Measurements from ENCODE around the gene PLIN4. TPM values are rescaled to one million over a fixed set of nuclear protein-coding genes. Genes with fewer than 3 reads are reported as not detected.

PLIN4 gene
- total RNA-seq, 1 experiment from 2014 or later = not detected

GRCh38 chr19:4456843-4457653 lies 61.2 kb downstream of the PLIN4 start:
- Histone ChIP-seq H3K36me3 (ENCODE audit: insufficient read depth, low read length) (no peaks in the 10 kb centered on the region), H3K4me3 (ENCODE audit: low read length) (peak overlapping the region; percentile 95), H3K4me1 (ENCODE audit: low read length) (peaks cover 33% of the 10 kb centered on the region), H3K4me2 (ENCODE audit: low read depth, low read length, poor library complexity, severe bottlenecking) (peak overlapping the region; percentile 74), H4K20me1 (ENCODE audit: insufficient read depth, low read depth, low read length) (peaks cover 9% of the 10 kb centered on the region), H3K79me2 (ENCODE audit: low read length) (peaks cover 26% of the 10 kb centered on the region), H3K27me3 (ENCODE audit: low read length) (no peaks in the 10 kb centered on the region), H3K9me3 (ENCODE audit: low read length) (no peaks in the 10 kb centered on the region), H3K9me2 (replicated peaks; ENCODE audit: insufficient read depth, low read length) (no peaks in the 10 kb centered on the region), H3K27ac (ENCODE audit: low read length) (peak overlapping the region; percentile 54; the same call in 1 of the 2 replicates), H3K9ac (ENCODE audit: low read length) (peak overlapping the region; percentile 89), H2AFZ (ENCODE audit: low read length) (no peak overlapping the region)
- DNase-seq = peak; percentile 80

GRCh38 chr19:4456476-4456842 lies 61.8 kb downstream of the PLIN4 start:
- Histone ChIP-seq H3K4me1 (ENCODE audit: low read length) (peaks cover 33% of the 10 kb centered on the region), H3K9me3 (ENCODE audit: low read length) (no peaks in the 10 kb centered on the region), H3K9me2 (replicated peaks; ENCODE audit: insufficient read depth, low read length) (no peaks in the 10 kb centered on the region), H3K36me3 (ENCODE audit: insufficient read depth, low read length) (no peaks in the 10 kb centered on the region), H2AFZ (ENCODE audit: low read length) (no peak overlapping the region), H3K79me2 (ENCODE audit: low read length) (peaks cover 26% of the 10 kb centered on the region), H3K9ac (ENCODE audit: low read length) (peak overlapping the region; percentile 89), H4K20me1 (ENCODE audit: insufficient read depth, low read depth, low read length) (peaks cover 9% of the 10 kb centered on the region), H3K27ac (ENCODE audit: low read length) (no peak overlapping the region), H3K4me2 (ENCODE audit: low read depth, low read length, poor library complexity, severe bottlenecking) (peak overlapping the region; percentile 74), H3K4me3 (ENCODE audit: low read length) (peak overlapping the region; percentile 95), H3K27me3 (ENCODE audit: low read length) (no peaks in the 10 kb centered on the region)
- peak; percentile 66 for DNase-seq

GRCh38 chr19:4455719-4456475 lies 62.4 kb downstream of the PLIN4 start:
- no peaks in the 10 kb centered on the region for H3K9me2 ChIP-seq (replicated peaks; ENCODE audit: insufficient read depth, low read length)
- peaks cover 33% of the 10 kb centered on the region for H3K4me1 ChIP-seq (ENCODE audit: low read length)
- no peaks in the 10 kb centered on the region for H3K27me3 ChIP-seq (ENCODE audit: low read length)
- H3K9ac ChIP-seq (ENCODE audit: low read length) = peak overlapping the region; percentile 89
- H3K4me3 ChIP-seq (ENCODE audit: low read length) = peak overlapping the region; percentile 95
- H3K36me3 ChIP-seq (ENCODE audit: insufficient read depth, low read length) = no peaks in the 10 kb centered on the region
- peak overlapping the region; percentile 74 for H3K4me2 ChIP-seq (ENCODE audit: low read depth, low read length, poor library complexity, severe bottlenecking)
- peaks cover 26% of the 10 kb centered on the region for H3K79me2 ChIP-seq (ENCODE audit: low read length)
- no peaks in the 10 kb centered on the region for H3K9me3 ChIP-seq (ENCODE audit: low read length)
- H3K27ac ChIP-seq (ENCODE audit: low read length) = no peak overlapping the region
- peak; percentile 43 for DNase-seq
- H4K20me1 ChIP-seq (ENCODE audit: insufficient read depth, low read depth, low read length) = peaks cover 9% of the 10 kb centered on the region
- H2AFZ ChIP-seq (ENCODE audit: low read length) = no peak overlapping the region

GRCh38 chr19:4454747-4455718 lies 63.3 kb downstream of the PLIN4 start:
- H3K9ac ChIP-seq (ENCODE audit: low read length) = peak overlapping the region; percentile 89
- DNase-seq = peak; percentile 49
- no peaks in the 10 kb centered on the region for H3K9me2 ChIP-seq (replicated peaks; ENCODE audit: insufficient read depth, low read length)
- H3K4me3 ChIP-seq (ENCODE audit: low read length) = no peak overlapping the region
- H3K4me2 ChIP-seq (ENCODE audit: low read depth, low read length, poor library complexity, severe bottlenecking) = no peak overlapping the region
- no peak overlapping the region for H3K27ac ChIP-seq (ENCODE audit: low read length)
- H2AFZ ChIP-seq (ENCODE audit: low read length) = no peak overlapping the region
- no peaks in the 10 kb centered on the region for H3K36me3 ChIP-seq (ENCODE audit: insufficient read depth, low read length)
- peaks cover 26% of the 10 kb centered on the region for H3K79me2 ChIP-seq (ENCODE audit: low read length)
- H4K20me1 ChIP-seq (ENCODE audit: insufficient read depth, low read depth, low read length) = peaks cover 9% of the 10 kb centered on the region
- H3K9me3 ChIP-seq (ENCODE audit: low read length) = no peaks in the 10 kb centered on the region
- peaks cover 33% of the 10 kb centered on the region for H3K4me1 ChIP-seq (ENCODE audit: low read length)
- no peaks in the 10 kb centered on the region for H3K27me3 ChIP-seq (ENCODE audit: low read length)

- Histone ChIP-seq H3K9ac (ENCODE audit: low read length) (no peak overlapping the region), H3K27me3 (ENCODE audit: low read length) (no peaks in the 10 kb centered on the region), H3K9me2 (replicated peaks; ENCODE audit: insufficient read depth, low read length) (no peaks in the 10 kb centered on the region), H3K4me3 (ENCODE audit: low read length) (no peak overlapping the region), H3K79me2 (ENCODE audit: low read length) (peaks cover 26% of the 10 kb centered on the region), H3K36me3 (ENCODE audit: insufficient read depth, low read length) (peaks cover 8% of the 10 kb centered on the region), H3K27ac (ENCODE audit: low read length) (peak overlapping the region; percentile 20; the same call in 1 of the 2 replicates), H4K20me1 (ENCODE audit: insufficient read depth, low read depth, low read length) (peaks cover 9% of the 10 kb centered on the region), H3K4me2 (ENCODE audit: low read depth, low read length, poor library complexity, severe bottlenecking) (no peak overlapping the region), H2AFZ (ENCODE audit: low read length) (no peak overlapping the region), H3K9me3 (ENCODE audit: low read length) (no peaks in the 10 kb centered on the region), H3K4me1 (ENCODE audit: low read length) (peaks cover 33% of the 10 kb centered on the region)
- DNase-seq = no peak
Measured at GRCh38 chr19:4453232-4454179, 64.8 kb downstream of the PLIN4 start.

- H3K4me3 ChIP-seq (ENCODE audit: low read length) = no peak overlapping the region
- H3K9me2 ChIP-seq (replicated peaks; ENCODE audit: insufficient read depth, low read length) = no peaks in the 10 kb centered on the region
- peaks cover 31% of the 10 kb centered on the region for H3K4me1 ChIP-seq (ENCODE audit: low read length)
- peaks cover 8% of the 10 kb centered on the region for H3K36me3 ChIP-seq (ENCODE audit: insufficient read depth, low read length)
- H3K27me3 ChIP-seq (ENCODE audit: low read length) = no peaks in the 10 kb centered on the region
- no peak overlapping the region for H3K27ac ChIP-seq (ENCODE audit: low read length)
- H2AFZ ChIP-seq (ENCODE audit: low read length) = no peak overlapping the region
- no peaks in the 10 kb centered on the region for H3K9me3 ChIP-seq (ENCODE audit: low read length)
- no peak overlapping the region for H3K4me2 ChIP-seq (ENCODE audit: low read depth, low read length, poor library complexity, severe bottlenecking)
- peaks cover 9% of the 10 kb centered on the region for H4K20me1 ChIP-seq (ENCODE audit: insufficient read depth, low read depth, low read length)
- no peak overlapping the region for H3K9ac ChIP-seq (ENCODE audit: low read length)
- DNase-seq = no peak
- peaks cover 26% of the 10 kb centered on the region for H3K79me2 ChIP-seq (ENCODE audit: low read length)
Measured at GRCh38 chr19:4452230-4452990, 65.9 kb downstream of the PLIN4 start.

Data from Karpas-422 (cell line).